Medulla oblongata (tissue), 1 donor: ENCODE data around the gene TBKBP1.
"Not testable (repeated sequence)": the region's sequence is repeated elsewhere in the genome, so short reads cannot be mapped to it uniquely, and the experiment has no call there.

ENCODE experiments used
- DNase-seq: peaks from one replicate; pipeline ENCODE4 v3.0.0-alpha.2; 2015; ENCODE audit errors: extremely low spot score

TBKBP1 gene

DNA sequence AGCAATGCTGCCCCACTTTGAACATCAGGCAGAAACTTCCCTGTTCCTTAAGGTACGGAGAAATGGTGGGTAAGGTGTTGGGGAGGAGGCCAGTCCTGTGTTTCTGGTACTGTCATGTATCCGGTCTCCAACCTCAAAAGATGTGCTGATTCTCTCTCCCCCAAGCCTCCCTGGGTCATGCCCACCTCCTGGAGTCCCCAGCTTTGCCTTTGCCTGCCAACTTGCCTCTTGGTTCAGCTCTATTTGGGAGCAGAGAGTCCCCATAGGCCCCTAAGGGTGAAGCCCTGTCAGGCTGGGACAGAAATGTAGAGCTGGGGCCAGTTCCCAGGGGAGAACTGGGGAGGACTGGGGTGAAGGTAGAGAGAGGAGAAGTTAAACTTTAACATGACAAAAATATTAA lies 37.4 kb downstream of the TBKBP1 start:
- DNase-seq: no peak

DNA sequence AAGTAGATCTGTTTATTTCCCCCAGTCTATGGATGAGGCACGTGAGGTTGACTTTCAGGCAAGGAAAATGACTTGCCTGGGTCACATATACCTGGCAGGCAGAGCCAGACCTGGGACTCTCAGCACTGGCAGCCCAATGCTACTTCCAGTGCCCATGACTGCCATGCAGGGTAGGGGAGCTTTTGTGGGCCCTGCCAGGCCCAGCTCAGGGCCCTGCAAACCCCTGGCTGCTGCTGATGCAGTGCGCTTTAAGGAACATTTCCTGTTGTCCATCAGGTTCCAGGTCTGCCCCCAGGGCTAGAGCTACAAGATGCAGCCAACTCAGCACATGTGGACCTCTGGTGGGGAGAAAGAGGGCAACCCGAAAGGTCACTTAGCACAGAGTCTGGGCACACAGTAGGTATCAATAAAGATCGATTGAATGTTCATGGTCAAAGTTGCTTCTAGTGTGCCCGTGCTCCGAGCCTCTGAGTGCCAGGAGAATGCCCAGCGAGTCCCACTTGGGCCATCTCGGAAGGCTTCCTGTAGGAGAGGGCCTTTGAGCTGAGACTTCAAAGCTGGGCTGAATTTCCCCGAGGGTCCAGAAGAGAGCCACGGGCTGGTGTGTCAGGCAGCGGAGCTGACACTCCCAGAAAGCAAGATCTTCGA lies 38.6 kb downstream of the TBKBP1 start:
- DNase-seq: no peak

DNA sequence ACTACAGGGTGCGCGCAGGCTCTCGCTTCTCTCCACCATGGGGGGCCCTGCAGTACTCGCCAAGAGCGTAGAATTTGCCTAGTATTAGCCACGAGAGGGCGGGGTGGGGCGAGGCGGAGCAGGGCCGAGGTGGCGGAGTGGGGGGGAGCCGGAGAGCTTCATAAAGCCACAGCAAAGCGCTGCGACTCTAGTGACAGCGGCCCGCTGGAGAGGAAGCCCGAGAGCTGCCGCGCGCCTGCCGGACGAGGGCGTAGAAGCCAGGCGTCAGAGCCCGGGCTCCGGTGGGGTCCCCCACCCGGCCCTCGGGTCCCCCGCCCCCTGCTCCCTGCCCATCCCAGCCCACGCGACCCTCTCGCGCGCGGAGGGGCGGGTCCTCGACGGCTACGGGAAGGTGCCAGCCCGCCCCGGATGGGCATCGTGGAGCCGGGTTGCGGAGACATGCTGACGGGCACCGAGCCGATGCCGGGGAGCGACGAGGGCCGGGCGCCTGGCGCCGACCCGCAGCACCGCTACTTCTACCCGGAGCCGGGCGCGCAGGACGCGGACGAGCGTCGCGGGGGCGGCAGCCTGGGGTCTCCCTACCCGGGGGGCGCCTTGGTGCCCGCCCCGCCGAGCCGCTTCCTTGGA lies 39.2 kb downstream of the TBKBP1 start, which contains the start of gene TBX21:
TSS of gene TBX21 (plus strand) at position 190 of the 627 bp plus-strand sequence. CDS start at position 409, 219 bp downstream.
- DNase-seq: peak; percentile 15

DNA sequence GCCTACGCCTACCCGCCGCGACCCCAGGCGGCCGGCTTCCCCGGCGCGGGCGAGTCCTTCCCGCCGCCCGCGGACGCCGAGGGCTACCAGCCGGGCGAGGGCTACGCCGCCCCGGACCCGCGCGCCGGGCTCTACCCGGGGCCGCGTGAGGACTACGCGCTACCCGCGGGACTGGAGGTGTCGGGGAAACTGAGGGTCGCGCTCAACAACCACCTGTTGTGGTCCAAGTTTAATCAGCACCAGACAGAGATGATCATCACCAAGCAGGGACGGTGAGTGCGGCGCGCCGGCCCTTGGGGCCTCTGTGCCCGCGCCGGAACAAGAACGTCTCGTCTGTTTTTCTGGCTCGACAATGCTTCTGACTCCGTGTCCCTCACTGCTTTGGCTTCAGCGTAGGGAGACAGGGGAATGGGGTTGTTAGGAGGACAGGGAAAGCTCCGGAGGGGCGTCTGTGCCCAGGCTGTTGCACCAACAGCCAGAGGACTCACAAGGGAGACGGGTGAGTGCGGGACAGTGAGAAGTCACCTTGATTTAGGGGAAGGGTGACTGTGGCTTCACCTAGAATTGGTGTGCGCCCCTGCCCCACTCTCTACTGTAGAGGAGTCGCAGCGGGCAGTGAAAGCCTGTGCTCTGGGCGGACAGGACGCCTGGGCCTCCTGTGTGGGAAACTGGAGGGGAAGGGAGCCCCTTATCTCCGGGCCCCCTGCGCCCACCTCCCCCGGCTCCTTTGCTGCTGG lies 39.9 kb downstream of the TBKBP1 start:
- no peak for DNase-seq

DNA sequence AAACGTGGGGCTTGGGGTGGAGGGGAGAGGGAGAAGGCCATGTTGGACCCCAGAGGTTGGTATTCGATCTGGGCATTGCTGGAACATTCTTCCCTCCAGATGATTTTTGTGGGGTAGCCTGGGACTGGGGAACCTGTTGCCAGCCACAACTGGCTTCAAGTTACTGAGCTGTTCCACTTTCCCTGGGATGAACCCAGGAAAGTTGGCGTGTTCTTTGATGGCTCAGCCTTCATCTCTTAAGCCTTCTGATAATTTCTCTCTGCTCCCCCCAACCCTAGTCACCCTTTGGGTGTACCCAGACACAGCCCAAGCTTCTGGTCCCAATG lies 41.1 kb downstream of the TBKBP1 start:
- DNase-seq: no peak

DNA sequence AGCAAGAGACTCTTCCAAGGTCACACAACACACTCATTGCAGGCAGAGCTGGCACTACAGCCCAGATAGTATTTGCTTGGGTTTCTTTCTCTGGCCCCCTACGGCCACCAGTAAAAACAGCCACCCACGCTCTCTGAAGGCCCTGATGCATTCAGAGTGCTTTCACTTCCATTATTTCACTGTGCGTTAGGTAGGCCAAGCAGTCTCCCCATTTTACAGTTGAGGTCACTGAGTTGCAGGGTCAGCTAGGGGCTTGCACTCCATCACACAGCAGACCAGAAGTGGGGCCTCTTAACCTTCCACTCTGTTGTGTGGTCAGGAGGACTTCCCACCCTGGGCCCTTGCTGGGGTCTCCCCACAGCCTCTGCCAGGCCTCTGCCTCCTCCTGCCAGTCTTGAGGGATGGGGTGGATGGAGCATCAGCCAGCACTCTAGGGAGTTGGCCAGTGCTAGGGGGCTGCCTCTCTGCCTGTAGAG lies 41.6 kb downstream of the TBKBP1 start:
- DNase-seq: no peak

DNA sequence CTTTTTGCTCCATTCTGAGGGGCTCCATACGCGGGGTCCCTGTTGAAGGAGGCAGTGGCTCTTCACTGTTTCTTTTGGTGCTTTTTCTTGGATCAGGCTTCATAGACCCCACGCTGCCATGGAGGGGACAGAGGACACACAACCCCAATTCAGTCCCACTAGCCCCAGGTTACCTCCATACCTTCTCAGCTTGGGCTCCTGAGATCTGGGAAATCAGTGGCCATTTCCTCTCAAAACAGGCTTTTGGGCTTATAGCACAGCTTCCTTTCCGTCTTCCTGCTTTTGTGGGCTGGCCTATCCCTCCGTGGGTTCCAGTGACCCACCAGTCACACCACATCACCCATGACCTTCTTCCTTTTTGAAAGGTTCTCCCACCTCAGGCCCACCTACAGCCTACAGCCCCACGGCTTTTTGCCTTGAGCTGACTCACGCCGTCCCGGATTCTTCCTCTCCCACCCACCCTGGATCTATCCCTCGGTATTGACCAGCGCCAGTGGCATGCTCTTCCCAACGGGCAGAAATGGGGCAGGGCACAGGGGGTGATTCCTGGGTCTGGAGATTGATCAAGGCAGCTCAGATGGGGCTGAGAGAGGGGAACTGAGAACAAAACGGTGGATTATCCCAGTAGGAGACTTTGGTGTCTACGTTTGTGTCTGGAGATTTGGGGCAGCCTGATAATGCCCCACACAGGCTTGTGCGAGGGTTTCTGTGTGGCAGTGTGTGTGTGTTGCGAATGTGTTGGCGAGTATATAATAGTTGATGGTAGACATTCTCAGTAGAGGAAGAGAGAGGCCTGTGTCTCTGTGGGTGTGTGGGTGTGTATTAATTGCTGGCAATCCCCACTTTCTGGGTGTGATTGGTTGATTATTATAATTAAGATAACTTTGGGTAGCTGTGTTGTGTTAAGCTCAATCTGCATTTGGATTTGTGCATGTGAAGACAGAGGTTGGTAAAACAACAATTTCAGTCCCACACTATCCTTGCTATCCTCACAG lies 42.8 kb downstream of the TBKBP1 start:
- DNase-seq: no peak

DNA sequence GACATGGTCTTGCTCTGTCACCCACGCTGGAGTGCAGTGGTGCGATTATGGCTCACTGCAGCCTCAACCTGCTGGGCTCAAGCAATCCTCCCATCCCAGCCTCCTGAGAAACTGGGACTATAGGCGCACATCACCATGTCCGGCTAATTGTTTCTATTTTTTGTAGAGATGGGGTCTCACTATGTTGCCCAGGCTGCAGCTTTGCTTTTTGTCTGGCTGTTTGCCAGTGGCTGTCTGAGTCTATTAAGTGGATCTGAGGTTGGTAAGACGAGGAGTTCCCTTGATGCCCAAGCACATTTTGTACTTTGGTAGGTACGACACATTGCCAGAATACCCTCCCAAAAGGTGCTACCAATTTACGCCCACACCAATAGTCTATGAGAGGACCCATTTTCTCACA lies 44.2 kb downstream of the TBKBP1 start:
- DNase-seq: no peak

DNA sequence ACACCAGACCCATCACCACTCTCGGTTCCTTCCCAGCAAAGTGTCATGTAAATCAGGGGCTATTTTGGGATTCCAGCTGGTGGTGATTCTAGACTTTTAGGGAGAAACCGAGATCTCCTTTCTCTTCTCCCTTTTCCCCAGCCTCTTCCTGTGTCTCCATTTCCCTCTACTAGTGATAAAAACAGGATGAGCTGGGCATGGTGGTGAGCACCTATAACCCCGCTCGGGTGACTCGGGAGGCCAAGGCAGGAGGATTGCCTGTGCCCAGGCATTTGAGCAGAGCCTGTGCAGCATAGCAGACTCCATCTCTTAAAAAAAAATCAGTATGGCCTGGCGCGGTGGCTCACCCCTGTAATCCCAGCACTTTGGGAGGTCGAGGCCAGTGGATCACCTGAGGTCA lies 45.2 kb downstream of the TBKBP1 start:
- DNase-seq: no peak

DNA sequence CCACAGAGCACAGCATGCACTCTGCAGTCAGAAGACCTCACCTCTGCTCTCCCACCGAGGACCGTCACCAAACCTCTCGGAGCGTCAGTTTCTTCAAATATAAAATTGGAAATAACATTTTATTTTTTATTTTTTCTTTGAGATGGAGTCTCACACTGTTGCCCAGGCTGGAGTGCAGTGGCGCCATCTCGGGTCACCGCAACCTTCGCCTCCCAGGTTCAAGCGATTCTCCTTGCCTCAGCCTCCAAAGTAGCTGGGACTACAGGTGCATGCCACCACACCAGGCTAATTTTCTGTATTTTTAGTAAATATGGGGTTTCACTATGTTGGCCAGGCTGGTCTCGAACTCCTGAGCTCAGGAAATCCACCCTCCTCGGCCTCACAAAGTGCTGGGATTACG lies 46.0 kb downstream of the TBKBP1 start:
- not testable (repeated sequence) for DNase-seq

DNA sequence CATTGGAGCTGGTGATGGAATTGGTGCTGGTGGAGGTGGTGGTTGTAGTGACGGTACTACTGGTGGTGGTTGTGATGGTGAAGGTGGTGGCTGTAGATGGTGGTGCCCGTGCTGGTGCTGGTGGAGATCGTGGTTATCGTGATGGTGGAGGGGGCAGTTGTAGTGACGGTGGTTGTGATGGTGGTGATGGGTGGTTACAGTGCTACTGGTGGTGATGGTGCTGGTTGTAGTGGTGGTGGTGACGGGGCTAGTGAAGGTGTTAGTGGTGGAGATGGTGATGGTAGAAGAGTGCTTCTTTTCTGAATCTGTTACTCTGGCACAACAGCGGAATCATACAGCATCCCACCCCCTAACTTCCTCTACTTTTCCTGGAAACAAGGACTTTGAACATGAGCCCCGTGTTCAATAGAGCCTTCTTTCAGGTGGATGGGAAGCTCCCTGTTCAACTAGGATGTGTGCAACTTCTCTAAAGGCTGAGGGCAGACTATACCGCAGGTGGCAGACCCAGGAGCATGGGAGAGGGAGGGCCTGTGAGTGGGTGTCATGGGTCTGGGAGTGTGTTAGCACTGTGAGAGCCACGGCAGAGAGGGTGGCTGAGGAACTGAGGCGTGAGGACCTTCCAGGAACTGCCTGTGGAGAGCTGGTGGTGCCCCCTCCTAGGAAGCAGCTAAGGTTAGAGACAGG lies 47.3 kb downstream of the TBKBP1 start:
- DNase-seq: no peak

DNA sequence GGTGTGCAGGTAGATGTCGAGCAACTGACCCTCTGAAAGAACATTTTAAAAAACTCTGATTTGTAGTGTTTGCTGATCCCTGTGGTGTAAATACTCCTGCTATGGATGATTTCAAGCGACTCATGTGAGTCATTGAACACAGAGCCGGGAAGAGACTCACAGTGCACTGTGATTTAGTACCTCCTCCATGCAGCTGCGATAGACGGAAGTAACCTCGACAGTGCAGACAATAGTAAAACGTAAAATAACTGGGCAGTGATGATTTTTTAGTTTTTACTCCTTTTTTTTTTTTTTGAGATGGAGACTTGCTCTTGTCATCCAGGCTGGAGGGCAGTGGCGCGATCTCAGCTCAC lies 47.8 kb downstream of the TBKBP1 start:
- DNase-seq: no peak

DNA sequence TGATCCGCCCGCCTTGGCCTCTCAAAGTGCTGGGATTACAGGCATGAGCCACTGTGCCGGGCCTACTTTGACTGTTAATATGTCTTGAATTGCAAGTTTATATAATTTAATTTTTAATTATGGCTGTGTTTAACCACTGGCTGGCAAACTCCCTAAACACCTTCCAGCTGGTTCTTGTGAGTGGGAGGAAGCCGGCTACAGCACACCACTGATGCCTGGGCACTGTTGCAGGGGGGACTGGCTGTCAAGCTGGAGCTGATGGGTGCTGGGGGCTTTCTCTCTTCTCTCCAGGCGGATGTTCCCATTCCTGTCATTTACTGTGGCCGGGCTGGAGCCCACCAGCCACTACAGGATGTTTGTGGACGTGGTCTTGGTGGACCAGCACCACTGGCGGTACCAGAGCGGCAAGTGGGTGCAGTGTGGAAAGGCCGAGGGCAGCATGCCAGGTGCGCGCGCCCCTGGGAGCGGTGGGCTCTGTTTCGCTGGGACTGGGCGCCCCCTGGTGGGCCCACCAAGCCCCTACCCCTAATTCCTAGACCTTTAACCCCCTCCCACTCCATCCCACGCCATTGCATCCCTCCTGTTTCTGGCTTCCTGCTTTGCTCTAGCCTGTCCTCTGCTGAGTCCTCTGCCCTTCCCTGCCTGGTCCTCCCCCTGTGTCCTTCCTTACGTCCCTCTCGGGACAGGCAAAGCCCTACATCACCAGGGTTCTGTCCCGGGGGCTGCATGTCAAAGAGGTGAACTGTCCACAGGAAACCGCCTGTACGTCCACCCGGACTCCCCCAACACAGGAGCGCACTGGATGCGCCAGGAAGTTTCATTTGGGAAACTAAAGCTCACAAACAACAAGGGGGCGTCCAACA lies 48.6 kb downstream of the TBKBP1 start:
- DNase-seq: no peak

DNA sequence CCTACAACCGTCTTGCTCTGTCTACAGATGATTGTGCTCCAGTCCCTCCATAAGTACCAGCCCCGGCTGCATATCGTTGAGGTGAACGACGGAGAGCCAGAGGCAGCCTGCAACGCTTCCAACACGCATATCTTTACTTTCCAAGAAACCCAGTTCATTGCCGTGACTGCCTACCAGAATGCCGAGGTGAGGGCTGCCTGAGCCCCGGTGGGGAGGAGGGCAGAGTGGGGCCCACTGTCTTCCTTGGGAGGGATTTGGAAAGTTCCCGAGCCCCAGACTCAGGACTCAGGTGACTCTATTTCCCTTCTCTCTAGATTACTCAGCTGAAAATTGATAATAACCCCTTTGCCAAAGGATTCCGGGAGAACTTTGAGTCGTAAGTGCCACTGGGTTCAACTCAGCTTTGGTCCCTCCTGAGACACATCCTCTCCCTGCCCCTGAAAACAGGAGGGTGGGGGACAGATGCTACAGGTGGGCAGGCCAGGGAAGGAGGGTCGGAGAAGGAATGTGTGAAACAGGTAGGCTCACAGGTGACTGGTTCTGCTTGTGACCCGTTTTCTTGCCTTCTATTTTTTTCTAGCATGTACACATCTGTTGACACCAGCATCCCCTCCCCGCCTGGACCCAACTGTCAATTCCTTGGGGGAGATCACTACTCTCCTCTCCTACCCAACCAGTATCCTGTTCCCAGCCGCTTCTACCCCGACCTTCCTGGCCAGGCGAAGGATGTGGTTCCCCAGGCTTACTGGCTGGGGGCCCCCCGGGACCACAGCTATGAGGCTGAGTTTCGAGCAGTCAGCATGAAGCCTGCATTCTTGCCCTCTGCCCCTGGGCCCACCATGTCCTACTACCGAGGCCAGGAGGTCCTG lies 50.4 kb downstream of the TBKBP1 start:
- no peak for DNase-seq

DNA sequence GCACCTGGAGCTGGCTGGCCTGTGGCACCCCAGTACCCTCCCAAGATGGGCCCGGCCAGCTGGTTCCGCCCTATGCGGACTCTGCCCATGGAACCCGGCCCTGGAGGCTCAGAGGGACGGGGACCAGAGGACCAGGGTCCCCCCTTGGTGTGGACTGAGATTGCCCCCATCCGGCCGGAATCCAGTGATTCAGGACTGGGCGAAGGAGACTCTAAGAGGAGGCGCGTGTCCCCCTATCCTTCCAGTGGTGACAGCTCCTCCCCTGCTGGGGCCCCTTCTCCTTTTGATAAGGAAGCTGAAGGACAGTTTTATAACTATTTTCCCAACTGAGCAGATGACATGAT lies 51.0 kb downstream of the TBKBP1 start:
- no peak for DNase-seq

DNA sequence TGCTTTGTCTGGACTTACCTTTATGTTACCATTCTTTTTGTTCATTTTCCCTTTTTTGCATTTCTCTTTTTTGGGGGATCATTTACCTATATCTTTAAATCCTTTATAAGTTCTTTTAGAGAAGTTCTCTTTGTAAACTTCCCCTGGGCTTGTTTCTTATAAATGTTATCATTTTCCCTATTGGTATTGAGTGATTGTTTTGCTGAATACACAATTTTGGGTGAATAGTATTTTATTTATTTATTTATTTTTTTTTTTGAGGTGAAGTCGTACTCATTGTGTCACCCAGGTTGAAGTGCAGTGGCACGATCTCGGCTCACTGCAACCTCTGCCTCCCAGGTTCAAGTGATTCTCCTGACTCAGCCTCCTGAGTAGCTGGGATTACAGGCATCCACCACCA lies 57.5 kb downstream of the TBKBP1 start:
- no peak for DNase-seq

DNA sequence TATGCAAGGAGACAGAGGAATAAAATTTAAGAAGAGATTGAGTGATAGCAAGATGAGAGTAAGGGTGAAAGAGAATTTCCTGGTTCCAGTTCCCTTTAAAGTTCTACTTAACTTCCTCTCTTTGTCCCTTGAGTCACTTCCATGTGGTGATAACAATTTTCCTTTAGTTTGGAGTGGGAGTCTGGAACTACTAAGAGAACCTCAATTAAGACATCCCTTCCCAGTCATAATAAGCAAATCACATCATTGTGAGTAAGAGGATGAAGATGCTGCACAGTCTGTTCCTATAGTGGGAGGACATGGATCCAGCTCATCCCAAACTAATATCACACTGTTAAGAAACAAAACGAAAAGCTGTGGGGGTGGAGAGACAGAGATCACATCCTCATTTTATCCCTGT lies 63.4 kb downstream of the TBKBP1 start:
- DNase-seq: no peak

DNA sequence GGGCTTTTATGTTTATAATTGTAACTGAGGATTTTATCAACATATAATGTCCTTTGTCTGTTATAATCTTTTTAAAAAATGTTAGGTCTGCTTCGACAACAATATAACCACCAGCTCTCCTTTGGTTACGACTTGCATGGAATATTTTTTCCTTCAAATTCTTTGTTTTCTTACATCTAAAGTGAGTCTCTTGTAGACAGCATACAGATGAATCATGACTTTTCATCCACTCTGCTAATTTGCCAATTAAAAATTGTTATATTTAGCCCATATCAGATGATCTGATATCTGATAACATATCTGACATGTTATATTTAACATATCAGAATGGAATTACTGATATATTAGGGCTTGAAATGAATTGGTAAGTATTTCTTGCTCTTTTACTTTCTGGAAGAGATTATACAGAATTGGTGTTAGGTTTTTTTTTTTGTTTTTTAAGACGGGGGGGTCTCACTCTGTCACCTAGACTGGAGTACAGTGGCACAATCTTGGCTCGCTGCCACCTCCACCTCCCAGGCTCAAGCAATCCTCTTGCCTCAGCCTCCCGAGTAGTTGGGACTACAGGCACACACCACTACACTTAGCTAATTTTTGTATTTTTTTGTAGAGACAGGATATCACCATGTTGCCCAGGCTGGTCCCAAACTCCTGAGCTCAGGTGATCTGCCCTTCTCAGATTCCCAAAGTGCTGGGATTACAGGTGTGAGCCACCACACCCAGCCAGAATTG lies 66.6 kb downstream of the TBKBP1 start:
- no peak for DNase-seq
